Stimulated activated CD4-positive, alpha-beta T cell treated with anti-CD3 and anti-CD28 coated beads, TNF-alpha, amount 100 ng/mL, for 24 hours (primary cell): Measurements from ENCODE around the gene PAQR7.

ENCODE experiments used
- DNase-seq, 3 experiments: peaks; one replicate each; pipeline ENCODE4 v3.0.0-alpha.2; 2020; ENCODE audit warnings: low read depth in 3 of 3

The PAQR7 gene

GRCh38 chr1:25903986-25904385, 28.5 kb upstream of the PAQR7 start:
- no peak for DNase-seq

- DNase-seq: no peak
Observed at GRCh38 chr1:25902462-25902861, 27.0 kb upstream of the PAQR7 start.

GRCh38 chr1:25900219-25900618, 24.7 kb upstream of the PAQR7 start:
- DNase-seq: no peak

- no peak for DNase-seq
Observed at GRCh38 chr1:25899792-25900191, 24.3 kb upstream of the PAQR7 start.

GRCh38 chr1:25898223-25899015, 22.9 kb upstream of the PAQR7 start:
- DNase-seq: no peak

- no peak for DNase-seq
Observed at GRCh38 chr1:25897754-25898153, 22.2 kb upstream of the PAQR7 start.

- DNase-seq: no peak
Observed at GRCh38 chr1:25896266-25896665, 20.8 kb upstream of the PAQR7 start.

GRCh38 chr1:25895365-25895990, 20.0 kb upstream of the PAQR7 start:
- DNase-seq: peak; percentile 79 to 86 (median 86)

GRCh38 chr1:25893116-25893515, 17.6 kb upstream of the PAQR7 start:
- no peak for DNase-seq

- no peak for DNase-seq
Observed at GRCh38 chr1:25891606-25892005, 16.1 kb upstream of the PAQR7 start.

- no peak for DNase-seq
Observed at GRCh38 chr1:25890239-25891034, 14.9 kb upstream of the PAQR7 start.

- DNase-seq: no peak
Observed at GRCh38 chr1:25889470-25889869, 14.0 kb upstream of the PAQR7 start.

GRCh38 chr1:25888426-25888987, 13.0 kb upstream of the PAQR7 start:
- DNase-seq: no peak

GRCh38 chr1:25885602-25886001, 10.1 kb upstream of the PAQR7 start:
- no peak for DNase-seq

- no peak for DNase-seq
Observed at GRCh38 chr1:25881266-25881665, 5.8 kb upstream of the PAQR7 start.

- DNase-seq: no peak
Observed at GRCh38 chr1:25880518-25880917, 5.0 kb upstream of the PAQR7 start.

- no peak for DNase-seq
Observed at GRCh38 chr1:25879675-25880074, 4.2 kb upstream of the PAQR7 start.

- no peak for DNase-seq
Observed at GRCh38 chr1:25878690-25879089, 3.2 kb upstream of the PAQR7 start.

GRCh38 chr1:25877155-25877554, 1.6 kb upstream of the PAQR7 start:
- DNase-seq: no peak

- DNase-seq: no peak
Observed at GRCh38 chr1:25876693-25877077, 1.2 kb upstream of the PAQR7 start.

- DNase-seq: peak in 1 of 3 experiments; percentile 6
Observed at GRCh38 chr1:25875856-25876692, 566 bp upstream of the PAQR7 start.
